Endodermal cell (in vitro differentiated cells): ENCODE results near the gene MYCBPAP. TPM values are rescaled to one million over a fixed set of nuclear protein-coding genes. Genes with fewer than 3 reads are reported as not detected.

ENCODE experiments used
- DNase-seq: peaks from one replicate; pipeline ENCODE4 v3.0.0-alpha.2; 2017
- H3K27ac ChIP-seq: 2 replicates; pipeline ENCODE4 v1.5.1; 2013; ENCODE audit warnings: mild to moderate bottlenecking, low read depth, low read length, moderate library complexity
- H3K27me3 ChIP-seq: 2 replicates; pipeline ENCODE4 v1.6.1; 2013; ENCODE audit warnings: mild to moderate bottlenecking, low read length, moderate library complexity; ENCODE audit not compliant: insufficient read depth, control insufficient read depth, poor library complexity, severe bottlenecking
- H3K36me3 ChIP-seq: 2 replicates; pipeline ENCODE4 v1.7.0; 2013; ENCODE audit warnings: mild to moderate bottlenecking, low read length, moderate library complexity; ENCODE audit not compliant: control insufficient read depth, insufficient read depth
- H3K4me1 ChIP-seq: one replicate; pipeline ENCODE4 v1.7.0; 2013; ENCODE audit warnings: low read length; ENCODE audit not compliant: control insufficient read depth, insufficient read depth
- H3K4me3 ChIP-seq: 2 replicates; pipeline ENCODE4 v1.5.1; 2013; ENCODE audit warnings: mild to moderate bottlenecking, low read length, moderate library complexity
- H3K9ac ChIP-seq: 2 replicates; pipeline ENCODE4 v1.6.1; 2013; ENCODE audit warnings: mild to moderate bottlenecking, low read length, moderate library complexity; ENCODE audit not compliant: poor library complexity, severe bottlenecking; ENCODE audit errors: extremely low read depth
- H3K9me3 ChIP-seq: 2 replicates; pipeline ENCODE4 v1.6.1; 2013; ENCODE audit warnings: mild to moderate bottlenecking, low read length, moderate library complexity; ENCODE audit not compliant: control insufficient read depth
- H3K27ac Mint-ChIP-seq: 2 replicates; pipeline ENCODE4 v1.8.0; 2020; ENCODE audit warnings: mixed read lengths
- H3K27me3 Mint-ChIP-seq: 2 replicates; pipeline ENCODE4 v1.8.0; 2021; ENCODE audit warnings: mild to moderate bottlenecking, mixed read lengths; ENCODE audit not compliant: insufficient read depth
- H3K36me3 Mint-ChIP-seq: 2 replicates; pipeline ENCODE4 v1.8.0; 2020; ENCODE audit warnings: low read depth, mixed read lengths
- H3K4me1 Mint-ChIP-seq: 2 replicates; pipeline ENCODE4 v1.8.0; 2020; ENCODE audit warnings: mixed read lengths
- H3K4me3 Mint-ChIP-seq: 2 replicates; pipeline ENCODE4 v1.8.0; 2020; ENCODE audit warnings: mild to moderate bottlenecking, moderate library complexity, mixed read lengths
- H3K9me3 Mint-ChIP-seq: 2 replicates; pipeline ENCODE4 v1.8.0; 2020; ENCODE audit warnings: mild to moderate bottlenecking, mixed read lengths
- CTCF ChIP-seq: fragments of 200-600 bp; sonication (generic); conservative IDR thresholded peaks from 2 replicates; pipeline ENCODE4 v1.5.0; 2021; ENCODE audit warnings: antibody characterized with exemption, mild to moderate bottlenecking
- WGBS, 2 experiments: methylation state at CpG; one replicate each; pipeline versions ENCODE4 v1.1.5 to v1.1.7; 2013; ENCODE audit warnings: missing lambda C conversion rate in 2 of 2, mixed read lengths in 1 of 2; ENCODE audit not compliant: insufficient coverage in 1 of 2, insufficient read length in 1 of 2; 5-methylcytosine and 5-hydroxymethylcytosine counted together
- total RNA-seq, 2 donors: library from RNA; stranded (reverse); fragmentation: NEBNext Ultra II Directional in 1 of 2; extraction: Animal tissue kit (Norgen Biotek cat#: 25700) in 1 of 2; gene quantifications; 2 replicates in 1 of 2; 3 replicates in 1 of 2; pipeline ENCODE4 v1.2.1, GENCODE V29; 2021

The MYCBPAP gene
- total RNA-seq, 2 donors from 2014 or later = 3.5 to 7.1 TPM

DNA sequence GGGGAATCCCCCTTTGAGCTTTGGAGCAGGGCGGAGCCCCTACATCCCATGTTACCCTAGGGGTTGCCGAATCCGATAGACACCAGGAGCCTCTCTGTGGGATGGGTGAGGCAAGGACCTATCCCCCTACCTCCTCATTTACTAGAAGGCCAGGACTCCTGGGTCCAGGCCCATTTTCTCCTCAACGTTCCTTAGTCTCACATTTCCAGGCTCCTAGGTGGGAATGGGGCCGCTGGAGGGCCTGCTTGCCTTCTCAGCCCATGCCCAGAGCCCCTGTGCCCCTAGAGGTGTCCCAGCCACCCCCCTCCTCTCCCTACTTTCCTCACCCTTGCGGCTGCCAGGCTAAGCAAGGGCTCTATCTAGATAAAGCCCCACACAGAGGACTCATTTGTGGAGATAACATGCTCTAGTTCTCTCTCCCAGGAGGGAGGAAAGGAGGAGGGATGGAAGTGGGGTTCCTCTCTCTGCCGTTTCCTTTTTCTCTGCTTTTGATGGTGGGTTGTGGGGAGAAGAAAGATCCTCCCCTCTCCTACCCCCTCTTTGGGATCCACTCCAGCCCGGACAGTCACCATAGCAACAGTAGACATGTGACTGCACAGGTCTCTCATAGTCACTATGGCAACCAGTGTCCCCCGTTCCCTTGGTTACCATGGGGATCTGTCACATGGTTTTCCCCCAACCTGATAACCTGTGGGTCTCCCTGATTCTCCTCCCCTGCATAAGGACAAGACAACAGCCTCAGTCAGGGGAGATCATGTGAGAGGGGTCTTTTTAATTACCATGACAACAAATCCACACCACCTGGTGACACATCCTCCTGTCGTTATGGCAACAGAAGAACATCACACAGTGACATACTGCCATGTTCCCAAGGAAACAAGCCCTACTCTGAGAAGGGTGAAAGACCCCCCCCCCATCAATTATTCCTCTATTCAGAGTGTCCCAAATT lies 57.4 kb downstream of the MYCBPAP start:
- TF ChIP-seq CTCF = no peak
- Mint-ChIP-seq H3K27me3 (peaks cover 77% of the 10 kb centered on the region), H3K4me3 (no peak overlapping the region), H3K9me3 (no peaks in the 10 kb centered on the region), H3K36me3 (no peaks in the 10 kb centered on the region), H3K27ac (no peak overlapping the region), H3K4me1 (peaks cover 22% of the 10 kb centered on the region)
- Histone ChIP-seq H3K4me1 (peaks cover 4% of the 10 kb centered on the region), H3K36me3 (no peaks in the 10 kb centered on the region), H3K4me3 (no peak overlapping the region), H3K27me3 (peaks cover 66% of the 10 kb centered on the region), H3K27ac (no peak overlapping the region), H3K9ac (no peak overlapping the region), H3K9me3 (no peaks in the 10 kb centered on the region)
- no peak for DNase-seq
- 69 to 72% methylated on average over 2 to 8 of the region's 10 CpGs for WGBS, 2 experiments

GRCh38 chr17:50566886-50567285 lies 58.6 kb downstream of the MYCBPAP start:
- H3K27ac Mint-ChIP-seq = no peak overlapping the region
- TF ChIP-seq CTCF = no peak

GRCh38 chr17:50568659-50569058 lies 60.4 kb downstream of the MYCBPAP start:
- 93% methylated on average over 11 of the region's 12 CpGs; no CpG with 5 or more reads in 1 of the 2 experiments for WGBS, 2 experiments
- Histone ChIP-seq H3K36me3 (no peaks in the 10 kb centered on the region), H3K9me3 (no peaks in the 10 kb centered on the region), H3K27ac (no peak overlapping the region), H3K27me3 (peaks cover 38% of the 10 kb centered on the region), H3K4me3 (no peak overlapping the region), H3K4me1 (no peaks in the 10 kb centered on the region), H3K9ac (no peak overlapping the region)
- H3K4me3 Mint-ChIP-seq = no peak overlapping the region
- no peak for TF ChIP-seq CTCF
- H3K9me3 Mint-ChIP-seq = no peaks in the 10 kb centered on the region
- H3K4me1 Mint-ChIP-seq = peaks cover 16% of the 10 kb centered on the region
- H3K27ac Mint-ChIP-seq = no peak overlapping the region
- DNase-seq = no peak
- H3K36me3 Mint-ChIP-seq = no peaks in the 10 kb centered on the region
- H3K27me3 Mint-ChIP-seq = peaks cover 52% of the 10 kb centered on the region

More at GRCh38 chr17:50566886-50567285, 58.6 kb downstream of the MYCBPAP start:
- WGBS, 2 experiments = 64% methylated on average over 2 of the region's 2 CpGs; no CpG with 5 or more reads in 1 of the 2 experiments
- peaks cover 22% of the 10 kb centered on the region for H3K4me1 Mint-ChIP-seq
- DNase-seq = no peak
- no peak overlapping the region for H3K27ac ChIP-seq
- no peaks in the 10 kb centered on the region for H3K9me3 ChIP-seq
- peaks cover 69% of the 10 kb centered on the region for H3K27me3 Mint-ChIP-seq
- no peaks in the 10 kb centered on the region for H3K36me3 ChIP-seq
- no peaks in the 10 kb centered on the region for H3K36me3 Mint-ChIP-seq
- peaks cover 4% of the 10 kb centered on the region for H3K4me1 ChIP-seq
- no peak overlapping the region for H3K4me3 ChIP-seq
- no peak overlapping the region for H3K9ac ChIP-seq
- H3K9me3 Mint-ChIP-seq = no peaks in the 10 kb centered on the region
- H3K4me3 Mint-ChIP-seq = no peak overlapping the region
- peaks cover 55% of the 10 kb centered on the region for H3K27me3 ChIP-seq
